Prostate gland (tissue), 2 donors: Measurements from ENCODE around the gene LRRC74A. TPM values are rescaled to one million over a fixed set of nuclear protein-coding genes. Genes with fewer than 3 reads are reported as not detected.

Experiments
- DNase-seq: peaks from one replicate; pipeline ENCODE4 v3.0.0-alpha.2; 2019; ENCODE audit warnings: low spot score
- H3K27ac ChIP-seq, 2 donors: fragments of 200-600 bp; sonication (generic); 2 replicates each; pipeline ENCODE4 v1.5.1; 2017 to 2019
- H3K27me3 ChIP-seq: fragments of 200-600 bp; sonication (generic); replicated peaks from 2 replicates; pipeline ENCODE4 v1.5.1; 2019; ENCODE audit not compliant: insufficient read depth
- H3K36me3 ChIP-seq, 2 donors: fragments of 200-600 bp; sonication (generic); 1 replicate in 1 of 2; 2 replicates in 1 of 2; pipeline versions ENCODE4 v1.5.1 to v1.8.1; 2017 to 2019
- H3K4me1 ChIP-seq: fragments of 200-600 bp; sonication (generic); replicated peaks from 2 replicates; pipeline ENCODE4 v1.5.1; 2019
- H3K4me3 ChIP-seq, 2 donors: fragments of 200-600 bp; sonication (generic); 2 replicates each; pipeline ENCODE4 v1.5.1; 2017 to 2019
- H3K9me3 ChIP-seq: fragments of 200-600 bp; sonication (generic); 2 replicates; pipeline ENCODE4 v1.5.1; 2017
- POLR2A ChIP-seq: fragments of 450-650 bp; IDR thresholded peaks from one replicate; pipeline ENCODE4 v1.6.1; 2016; ENCODE audit warnings: antibody characterized with exemption, mild to moderate bottlenecking
- POLR2AphosphoS5 ChIP-seq: sonication (generic); formaldehyde crosslinking; IDR thresholded peaks from one replicate; pipeline ENCODE4 v1.6.1; 2017; ENCODE audit warnings: antibody characterized with exemption
- WGBS: methylation state at CpG from one replicate; pipeline ENCODE4 v1.1.5; 2018; 5-methylcytosine and 5-hydroxymethylcytosine counted together
- intact Hi-C: fragments of 100-400 bp; cut with DNase I; formaldehyde crosslinking; loops from one replicate; pipeline ENCODE4 v1.14.2; 2022
- total RNA-seq, 2 donors: library from RNA; depleted of rRNA; stranded (reverse); fragments of >200 nt; gene quantifications; one replicate each; pipeline ENCODE4 v1.1.0, GENCODE V29; 2016
- TF ChIP-seq, protein P1 (sequence below), 4 experiments: fragments of 200-600 bp in 2 of 4; fragments of 450-650 bp in 2 of 4; sonication (generic) in 2 of 4; IDR thresholded peaks; 1 replicate in 3 of 4; 2 replicates in 1 of 4; pipeline ENCODE4 v1.5.1; 2016 to 2019; ENCODE audit warnings: antibody characterized with exemption in 4 of 4, mild to moderate bottlenecking in 2 of 4, moderate library complexity in 2 of 4

LRRC74A gene
- total RNA-seq, 2 donors from 2014 or later: 6.0 TPM; not detected in 1

DNA sequence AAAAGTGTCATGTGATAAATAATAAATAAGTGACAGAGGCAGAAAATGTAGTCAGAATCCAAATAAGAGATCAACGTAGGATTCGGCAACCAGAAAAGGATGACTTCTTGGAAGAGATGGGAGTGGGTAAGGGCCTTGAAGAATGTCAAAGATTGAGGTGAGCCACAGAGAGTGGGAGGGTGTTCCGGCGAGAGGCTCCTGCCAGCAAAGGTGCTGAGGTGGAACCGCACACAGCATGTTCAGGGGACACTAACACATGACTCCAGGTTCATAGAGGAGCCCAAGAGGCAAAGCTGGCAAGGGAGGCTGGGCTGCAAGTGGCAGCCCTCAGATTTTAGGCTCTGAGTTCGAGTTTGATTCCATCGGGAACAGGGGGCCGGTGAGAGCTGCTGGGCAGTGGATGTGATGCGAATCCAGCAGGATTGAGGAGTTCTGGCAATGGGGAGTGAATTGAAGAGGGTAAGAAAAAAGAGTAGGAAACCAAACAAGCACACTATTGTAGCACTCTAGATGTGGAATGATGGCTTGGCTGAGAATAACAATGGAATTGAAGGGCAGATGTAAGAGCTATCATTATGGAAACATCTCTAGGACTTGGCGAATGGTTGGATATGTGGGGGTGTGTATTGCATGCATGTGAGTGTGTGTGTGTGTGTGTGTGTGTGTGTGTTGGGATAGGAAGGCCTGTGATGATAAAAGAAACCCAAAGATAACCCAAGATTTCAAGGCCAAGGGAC is 36.5 kb downstream of the LRRC74A start:
- Histone ChIP-seq H3K36me3 (no peaks in the 10 kb centered on the region), H3K4me3 (no peak overlapping the region), H3K9me3 (no peaks in the 10 kb centered on the region), H3K27me3 (no peaks in the 10 kb centered on the region), H3K4me1 (no peaks in the 10 kb centered on the region), H3K27ac (no peak overlapping the region)
- TF ChIP-seq, protein P1, sequence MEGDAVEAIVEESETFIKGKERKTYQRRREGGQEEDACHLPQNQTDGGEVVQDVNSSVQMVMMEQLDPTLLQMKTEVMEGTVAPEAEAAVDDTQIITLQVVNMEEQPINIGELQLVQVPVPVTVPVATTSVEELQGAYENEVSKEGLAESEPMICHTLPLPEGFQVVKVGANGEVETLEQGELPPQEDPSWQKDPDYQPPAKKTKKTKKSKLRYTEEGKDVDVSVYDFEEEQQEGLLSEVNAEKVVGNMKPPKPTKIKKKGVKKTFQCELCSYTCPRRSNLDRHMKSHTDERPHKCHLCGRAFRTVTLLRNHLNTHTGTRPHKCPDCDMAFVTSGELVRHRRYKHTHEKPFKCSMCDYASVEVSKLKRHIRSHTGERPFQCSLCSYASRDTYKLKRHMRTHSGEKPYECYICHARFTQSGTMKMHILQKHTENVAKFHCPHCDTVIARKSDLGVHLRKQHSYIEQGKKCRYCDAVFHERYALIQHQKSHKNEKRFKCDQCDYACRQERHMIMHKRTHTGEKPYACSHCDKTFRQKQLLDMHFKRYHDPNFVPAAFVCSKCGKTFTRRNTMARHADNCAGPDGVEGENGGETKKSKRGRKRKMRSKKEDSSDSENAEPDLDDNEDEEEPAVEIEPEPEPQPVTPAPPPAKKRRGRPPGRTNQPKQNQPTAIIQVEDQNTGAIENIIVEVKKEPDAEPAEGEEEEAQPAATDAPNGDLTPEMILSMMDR (IDR thresholded peaks at IDR 0.05): no peak
- intact Hi-C loops: no loop called here
- 85% methylated on average over 10 of the region's 10 CpGs for WGBS
- DNase-seq: no peak

DNA sequence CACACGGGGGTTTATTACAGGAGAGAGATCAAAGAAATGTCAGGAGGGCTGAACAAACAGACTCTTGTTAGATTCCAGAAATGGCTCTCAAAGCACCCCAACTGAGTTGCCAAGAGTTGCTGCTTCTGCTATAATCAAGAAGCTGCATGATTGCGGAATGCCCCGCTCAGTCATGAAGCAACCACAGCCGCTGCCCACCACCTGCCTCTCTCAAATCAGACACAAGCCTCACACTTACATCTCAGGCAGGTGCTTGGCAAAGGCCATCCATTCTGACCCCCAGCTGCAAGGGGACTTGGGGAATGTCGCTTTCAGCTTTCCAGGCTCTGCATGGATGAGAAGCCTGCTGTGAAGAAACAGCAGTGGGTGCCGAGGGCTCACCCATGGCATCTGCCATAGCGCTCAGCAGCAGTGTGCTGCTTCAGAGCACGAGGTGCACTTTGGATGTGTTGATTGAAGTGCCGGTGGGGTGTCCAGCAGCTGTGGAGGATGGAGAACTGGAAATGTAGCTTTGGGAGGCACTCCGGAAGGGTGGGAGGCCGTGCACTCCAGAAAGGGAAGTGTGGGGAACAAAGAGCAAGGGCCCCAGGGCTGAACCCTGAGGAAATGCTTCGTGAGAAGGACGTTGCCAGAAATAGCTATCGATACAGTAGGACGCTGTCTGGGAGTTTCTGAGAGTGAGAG is 37.7 kb downstream of the LRRC74A start:
- Histone ChIP-seq H3K27me3 (no peaks in the 10 kb centered on the region), H3K36me3 (no peaks in the 10 kb centered on the region), H3K4me1 (no peaks in the 10 kb centered on the region), H3K4me3 (no peak overlapping the region), H3K9me3 (no peaks in the 10 kb centered on the region), H3K27ac (no peak overlapping the region)
- DNase-seq: no peak
- intact Hi-C loops: no loop called here
- TF ChIP-seq POLR2AphosphoS5: no peak
- no peak for TF ChIP-seq POLR2A
- TF ChIP-seq, protein P1 (IDR thresholded peaks at IDR 0.05): no peak
- WGBS: 17% methylated on average over 15 of the region's 15 CpGs

DNA sequence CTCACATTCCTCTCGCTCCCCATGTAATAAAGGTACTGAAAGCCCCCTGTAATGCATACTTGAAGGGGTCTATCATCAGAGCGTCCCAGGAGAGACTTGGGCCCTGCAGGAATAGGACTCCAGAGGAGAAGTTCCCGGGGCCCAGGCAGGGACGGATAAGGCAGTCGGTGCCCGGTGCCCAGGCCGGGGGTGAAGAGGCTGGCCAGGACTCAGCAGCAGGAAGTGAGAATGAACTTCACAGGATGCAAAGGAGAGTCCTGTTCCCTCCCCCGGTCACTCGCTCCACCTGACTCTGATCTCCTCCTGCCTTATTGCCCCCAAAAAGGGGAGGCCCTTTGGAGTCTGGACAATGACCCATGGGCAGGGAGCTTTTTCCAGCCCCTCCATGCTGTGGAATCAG is 40.2 kb downstream of the LRRC74A start:
- H3K27ac ChIP-seq: no peak overlapping the region
- WGBS: 71% methylated on average over 9 of the region's 9 CpGs
- TF ChIP-seq POLR2A: no peak
- no peak for TF ChIP-seq POLR2AphosphoS5
- TF ChIP-seq, protein P1 (IDR thresholded peaks at IDR 0.05): no peak

DNA sequence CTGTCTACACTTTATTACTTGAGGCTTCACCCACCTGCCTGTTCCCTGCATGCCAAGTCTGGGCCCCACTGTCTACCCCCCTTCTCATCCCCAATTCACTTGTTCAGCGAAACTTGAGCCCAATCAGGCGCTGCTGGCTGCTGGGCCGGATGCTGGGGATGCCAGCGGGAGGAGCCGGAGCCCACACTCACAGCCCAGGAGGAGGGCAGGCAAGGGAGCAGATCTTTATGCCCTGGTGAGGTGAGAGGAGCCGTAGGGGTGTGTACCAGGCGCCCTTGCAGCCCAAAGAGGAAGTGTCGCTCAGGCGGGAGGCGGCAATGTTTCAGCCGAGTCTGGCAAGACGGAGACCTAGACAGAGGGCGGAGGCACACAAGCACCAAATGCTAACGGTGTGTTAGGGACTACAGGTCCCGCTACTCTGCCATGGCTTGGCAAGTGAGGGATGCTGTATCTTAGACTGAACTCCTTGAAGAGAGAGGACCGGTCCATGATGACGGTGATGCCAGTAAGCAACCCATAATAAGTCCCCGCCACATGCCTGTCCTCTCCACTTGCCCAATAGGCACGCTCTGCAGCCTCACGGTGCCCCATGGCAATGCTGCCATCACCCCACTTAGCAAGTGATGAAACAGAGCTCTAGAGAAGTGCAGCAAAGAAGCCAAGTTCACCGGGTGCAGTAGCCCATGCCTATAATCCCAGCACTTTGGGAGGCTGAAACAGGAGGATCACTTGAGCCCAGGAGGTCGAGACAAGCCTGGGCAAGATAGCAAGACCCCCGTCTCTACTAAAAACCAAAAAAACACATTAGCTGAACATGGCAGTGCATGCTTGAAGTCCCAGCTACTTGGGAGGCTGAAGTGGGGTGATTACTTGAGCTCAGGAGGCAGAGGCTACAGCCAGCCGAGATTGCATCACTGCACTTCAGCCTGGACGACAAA is 41.6 kb downstream of the LRRC74A start:
- Histone ChIP-seq H3K4me1 (no peaks in the 10 kb centered on the region), H3K36me3 (no peaks in the 10 kb centered on the region), H3K4me3 (no peak overlapping the region), H3K27ac (no peak overlapping the region), H3K9me3 (no peaks in the 10 kb centered on the region), H3K27me3 (no peaks in the 10 kb centered on the region)
- TF ChIP-seq POLR2AphosphoS5 (no peak), POLR2A (no peak)
- TF ChIP-seq, protein P1 (IDR thresholded peaks at IDR 0.05): no peak
- DNase-seq: no peak
- intact Hi-C loops: no loop called here
- WGBS: 37% methylated on average over 25 of the region's 25 CpGs

More for the DNA sequence above, 40.2 kb downstream of the LRRC74A start:
- Histone ChIP-seq H3K4me3 (no peak overlapping the region), H3K4me1 (no peaks in the 10 kb centered on the region), H3K9me3 (no peaks in the 10 kb centered on the region), H3K36me3 (no peaks in the 10 kb centered on the region), H3K27me3 (no peaks in the 10 kb centered on the region)
- intact Hi-C loops: no loop called here
- DNase-seq: no peak
